H1 (cell line): Measurements from ENCODE around the gene SSRP1.

Source experiments
- CHD1 ChIP-seq: IDR thresholded peaks from 2 replicates; pipeline ENCODE4 v1.6.1; 2012; ENCODE audit warnings: low read depth, low read length, improper control_type of control experiment
- CHD2 ChIP-seq: IDR thresholded peaks from 2 replicates; pipeline ENCODE4 v1.6.1; 2012; ENCODE audit warnings: low read length, improper control_type of control experiment
- CREB1 ChIP-seq: IDR thresholded peaks from 2 replicates; pipeline ENCODE4 v1.6.1; 2012; ENCODE audit warnings: inconsistent platforms
- EZH2 ChIP-seq: fragments of 200-600 bp; sonication (generic); IDR thresholded peaks from 2 replicates; pipeline ENCODE4 v1.7.1; 2012; ENCODE audit warnings: low read depth, mild to moderate bottlenecking, moderate library complexity, low read length, inconsistent platforms; ENCODE audit not compliant: severe bottlenecking
- HDAC6 ChIP-seq: IDR thresholded peaks from one replicate; pipeline ENCODE4 v1.7.1; 2012; ENCODE audit warnings: low read depth, mild to moderate bottlenecking, inconsistent platforms, low read length, moderate library complexity
- MAFK ChIP-seq: IDR thresholded peaks from 2 replicates; pipeline ENCODE4 v1.6.1; 2012; ENCODE audit warnings: low read depth, mild to moderate bottlenecking, improper control_type of control experiment, low read length
- PHF8 ChIP-seq: fragments of 200-600 bp; sonication (generic); conservative IDR thresholded peaks from 2 replicates; pipeline ENCODE4 v1.7.1; 2012; ENCODE audit warnings: low read depth, mild to moderate bottlenecking, inconsistent platforms, low read length, moderate library complexity
- POLR2A ChIP-seq, 2 experiments: IDR thresholded peaks; 1 replicate in 1 of 2; 2 replicates in 1 of 2; pipeline ENCODE4 v1.6.1; 2011; ENCODE audit warnings: low read depth in 2 of 2, low read length in 2 of 2, mild to moderate bottlenecking in 2 of 2; ENCODE audit errors: control extremely low read depth in 1 of 2
- POLR2AphosphoS5 ChIP-seq: IDR thresholded peaks from 2 replicates; pipeline ENCODE4 v1.6.1; 2011; ENCODE audit warnings: low read depth, low read length
- RAD21 ChIP-seq, 2 experiments: IDR thresholded peaks in 1 of 2; conservative IDR thresholded peaks in 1 of 2; 2 replicates each; pipeline ENCODE4 v1.6.1; 2011; ENCODE audit warnings: low read depth in 2 of 2, low read length in 2 of 2, improper control_type of control experiment in 1 of 2, inconsistent platforms in 1 of 2, mild to moderate bottlenecking in 1 of 2, moderate library complexity in 1 of 2
- RNF2 ChIP-seq: fragments of 200-900, 300-1000 bp; sonication (generic); IDR thresholded peaks from 2 replicates; pipeline ENCODE4 v1.7.1; 2016; ENCODE audit warnings: borderline replicate concordance, low read depth, mild to moderate bottlenecking, antibody characterized with exemption, low read length; ENCODE audit not compliant: poor library complexity, severe bottlenecking; ENCODE audit errors: missing control alignments
- TF ChIP-seq, protein P1 (sequence below), 3 experiments: IDR thresholded peaks; 1 replicate in 2 of 3; 2 replicates in 1 of 3; pipeline versions ENCODE4 v1.5.1 to v1.6.1; 2011; ENCODE audit warnings: low read length in 3 of 3, mild to moderate bottlenecking in 3 of 3, inconsistent platforms in 2 of 3, low read depth in 1 of 3, moderate library complexity in 1 of 3; ENCODE audit not compliant: insufficient read depth in 1 of 3; ENCODE audit errors: control extremely low read depth in 1 of 3
- TF ChIP-seq, protein P2 (sequence below): IDR thresholded peaks from 2 replicates; pipeline ENCODE4 v1.6.1; 2011; ENCODE audit warnings: low read depth, mild to moderate bottlenecking, low read length; ENCODE audit not compliant: insufficient read depth

DNA sequence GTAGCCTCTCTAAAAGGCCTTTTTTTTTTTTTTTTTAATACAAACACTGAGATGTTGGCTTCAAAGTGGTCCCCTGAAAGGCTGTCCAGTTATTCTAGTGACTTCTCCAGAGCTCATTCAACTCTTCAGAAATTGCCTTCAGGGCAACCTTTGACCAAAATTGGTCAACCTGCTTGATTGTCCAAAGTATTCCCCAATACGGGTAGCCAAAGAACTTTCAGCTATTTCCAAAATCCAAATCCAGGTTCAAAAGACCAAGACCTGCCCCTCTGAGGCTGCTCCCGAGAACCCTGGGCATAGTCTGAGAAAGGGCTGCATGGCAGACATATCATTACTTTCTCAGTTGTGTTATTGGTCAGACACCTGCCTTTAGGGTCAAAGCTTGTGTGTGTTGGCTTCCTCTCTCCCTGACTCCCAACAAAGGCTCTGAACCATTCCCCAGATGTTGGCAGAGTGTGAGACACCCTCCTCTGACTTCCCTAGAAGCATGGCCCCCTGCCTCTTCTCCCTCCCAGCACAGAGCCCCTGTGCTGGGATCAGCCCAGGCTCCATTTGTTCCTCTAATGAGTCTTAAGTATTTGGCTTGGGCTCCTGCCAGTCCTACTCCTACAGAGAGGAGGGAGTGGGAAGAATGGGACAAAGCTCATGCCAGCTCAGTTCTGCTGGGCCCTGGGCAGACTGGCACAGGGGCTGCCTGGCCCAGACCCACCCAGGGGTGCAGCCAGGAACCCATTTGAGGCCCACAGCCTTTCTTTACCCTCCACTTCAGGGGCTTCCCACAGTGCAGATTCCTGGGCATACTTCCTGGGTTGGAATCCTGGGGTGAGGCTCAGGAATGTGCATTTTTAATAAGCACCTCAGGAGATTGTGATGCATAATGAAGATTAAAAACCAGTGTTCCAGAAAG is 41.2 kb downstream of the SSRP1 start:
- no peak for TF ChIP-seq HDAC6
- TF ChIP-seq CREB1: no peak
- TF ChIP-seq, protein P1, sequence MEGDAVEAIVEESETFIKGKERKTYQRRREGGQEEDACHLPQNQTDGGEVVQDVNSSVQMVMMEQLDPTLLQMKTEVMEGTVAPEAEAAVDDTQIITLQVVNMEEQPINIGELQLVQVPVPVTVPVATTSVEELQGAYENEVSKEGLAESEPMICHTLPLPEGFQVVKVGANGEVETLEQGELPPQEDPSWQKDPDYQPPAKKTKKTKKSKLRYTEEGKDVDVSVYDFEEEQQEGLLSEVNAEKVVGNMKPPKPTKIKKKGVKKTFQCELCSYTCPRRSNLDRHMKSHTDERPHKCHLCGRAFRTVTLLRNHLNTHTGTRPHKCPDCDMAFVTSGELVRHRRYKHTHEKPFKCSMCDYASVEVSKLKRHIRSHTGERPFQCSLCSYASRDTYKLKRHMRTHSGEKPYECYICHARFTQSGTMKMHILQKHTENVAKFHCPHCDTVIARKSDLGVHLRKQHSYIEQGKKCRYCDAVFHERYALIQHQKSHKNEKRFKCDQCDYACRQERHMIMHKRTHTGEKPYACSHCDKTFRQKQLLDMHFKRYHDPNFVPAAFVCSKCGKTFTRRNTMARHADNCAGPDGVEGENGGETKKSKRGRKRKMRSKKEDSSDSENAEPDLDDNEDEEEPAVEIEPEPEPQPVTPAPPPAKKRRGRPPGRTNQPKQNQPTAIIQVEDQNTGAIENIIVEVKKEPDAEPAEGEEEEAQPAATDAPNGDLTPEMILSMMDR (IDR thresholded peaks at IDR 0.05; ENCODE audit: control extremely low read depth in 1 of 3, insufficient read depth in 1 of 3, low read depth in 1 of 3, low read length in 3 of 3): no peak
- TF ChIP-seq, protein P2, sequence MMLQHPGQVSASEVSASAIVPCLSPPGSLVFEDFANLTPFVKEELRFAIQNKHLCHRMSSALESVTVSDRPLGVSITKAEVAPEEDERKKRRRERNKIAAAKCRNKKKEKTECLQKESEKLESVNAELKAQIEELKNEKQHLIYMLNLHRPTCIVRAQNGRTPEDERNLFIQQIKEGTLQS: no peak
- TF ChIP-seq POLR2AphosphoS5: no peak
- TF ChIP-seq EZH2: no peak
- TF ChIP-seq CHD1: no peak
- no peak for TF ChIP-seq RNF2
- TF ChIP-seq CHD2: no peak
- TF ChIP-seq MAFK: no peak
- no peak for TF ChIP-seq PHF8
- no peak for TF ChIP-seq POLR2A (IDR thresholded peaks at IDR 0.05; ENCODE audit: control extremely low read depth in 1 of 2, low read depth in 2 of 2, low read length in 2 of 2)
- no peak for TF ChIP-seq RAD21 (IDR thresholded peaks at IDR 0.05 in 1 of 2, conservative IDR thresholded peaks at IDR 0.05 in 1 of 2; ENCODE audit: low read depth in 2 of 2, low read length in 2 of 2)
